ENCODE results near the gene HLA-DRA. TPM values are rescaled to one million over a fixed set of nuclear protein-coding genes. Genes with fewer than 3 reads are reported as not detected.

HLA-DRA gene
- total and polyA plus RNA-seq, 2 experiments from 2014 or later: 6.9 to 7.7 TPM

- TF ChIP-seq CTCF (conservative IDR thresholded peaks at IDR 0.05; ENCODE audit: low read depth in 2 of 2) (no peak), POLR2AphosphoS5 (IDR thresholded peaks at IDR 0.05; ENCODE audit: low read depth) (no peak), EZH2 (IDR thresholded peaks at IDR 0.05; ENCODE audit: low read depth, unreplicated experiment) (no peak), STAT1 (IDR thresholded peaks at IDR 0.05; ENCODE audit: unreplicated experiment) (no peak), REST (IDR thresholded peaks at IDR 0.05; ENCODE audit: unreplicated experiment) (no peak), NANOG (IDR thresholded peaks at IDR 0.05; ENCODE audit: borderline replicate concordance) (no peak)
Measured at GRCh38 chr6:32439139-32439538, 548 bp upstream of the HLA-DRA start (continued).

GRCh38 chr6:32442243-32442667 is 2.6 kb downstream of the HLA-DRA start:
- Mint-ChIP-seq H3K27ac (no peak overlapping the region), H3K4me3 (no peak overlapping the region), H3K9me3 (no peaks in the 10 kb centered on the region), H3K36me3 (ENCODE audit: low read depth) (no peaks in the 10 kb centered on the region), H3K4me1 (peaks cover 6% of the 10 kb centered on the region; the same call in 2 of the 3 replicates), H3K27me3 (ENCODE audit: insufficient read depth, low read depth, poor library complexity) (no peaks in the 10 kb centered on the region)
- ATAC-seq (no peak), DNase-seq (ENCODE audit: low spot score) (no peak)
- no peaks in the 10 kb centered on the region for H4K20me1 ChIP-seq (replicated peaks; ENCODE audit: insufficient read depth)
- 0 out of 2 replicates have a peak, but pooled peaks cover 8% of the 10 kb centered on the region for H3K9me2 ChIP-seq (ENCODE audit: insufficient read depth)
- H3K27ac ChIP-seq (ENCODE audit: low read depth): no peak overlapping the region
- H3K4me2 ChIP-seq: no peak overlapping the region
- H3F3A ChIP-seq (replicated peaks; ENCODE audit: low read depth): no peaks in the 10 kb centered on the region
- no peak for TF ChIP-seq CTCF (conservative IDR thresholded peaks at IDR 0.05; ENCODE audit: low read depth in 2 of 2)
- TF ChIP-seq ZNF114 (CRISPR knock-in tag; IDR thresholded peaks at IDR 0.05): no peak
- TF ChIP-seq EZH2phosphoT487 (IDR thresholded peaks at IDR 0.05; ENCODE audit: unreplicated experiment): no peak
- TF ChIP-seq REST (IDR thresholded peaks at IDR 0.05; ENCODE audit: unreplicated experiment): no peak
- TF ChIP-seq ZNF331 (CRISPR knock-in tag; IDR thresholded peaks at IDR 0.05; ENCODE audit: low read depth): no peak
- no peak for TF ChIP-seq POLR2AphosphoS5 (IDR thresholded peaks at IDR 0.05; ENCODE audit: low read depth)
- no peak for TF ChIP-seq EZH2 (IDR thresholded peaks at IDR 0.05; ENCODE audit: low read depth, unreplicated experiment)
- no peaks in the 10 kb centered on the region for H3K79me2 ChIP-seq (replicated peaks; ENCODE audit: insufficient read depth)
- no peaks in the 10 kb centered on the region for H3K36me3 ChIP-seq (ENCODE audit: insufficient read depth)
- no peak overlapping the region for H2AFZ ChIP-seq
- no peaks in the 10 kb centered on the region for H3K4me1 ChIP-seq (ENCODE audit: insufficient read depth)
- no peak overlapping the region for H3K4me3 ChIP-seq
- no peaks in the 10 kb centered on the region for H3K27me3 ChIP-seq (ENCODE audit: insufficient read depth)

Data from GM23338 (cell line).